Mucosa of rectum (tissue), 2 donors: ENCODE data around the gene STK24.

Source experiments
- H3K27ac ChIP-seq, 2 donors: one replicate each; pipeline ENCODE4 v1.7.0; 2013; ENCODE audit warnings: inconsistent platforms in 2 of 2, low read depth in 2 of 2, low read length in 2 of 2
- H3K27me3 ChIP-seq, 2 donors: one replicate each; pipeline ENCODE4 v1.7.0; 2013; ENCODE audit warnings: low read length in 2 of 2; ENCODE audit not compliant: control insufficient read depth in 2 of 2, insufficient read depth in 2 of 2
- H3K36me3 ChIP-seq, 2 donors: one replicate each; pipeline ENCODE4 v1.7.0; 2013; ENCODE audit warnings: low read length in 2 of 2; ENCODE audit not compliant: control insufficient read depth in 2 of 2, insufficient read depth in 2 of 2
- H3K4me1 ChIP-seq, 2 donors: one replicate each; pipeline ENCODE4 v1.7.0; 2013; ENCODE audit warnings: low read length in 2 of 2, mild to moderate bottlenecking in 1 of 2; ENCODE audit not compliant: control insufficient read depth in 2 of 2, insufficient read depth in 2 of 2
- H3K4me3 ChIP-seq, 2 donors: one replicate each; pipeline ENCODE4 v1.7.0; 2013; ENCODE audit warnings: low read length in 2 of 2
- H3K9ac ChIP-seq, 2 donors: one replicate each; pipeline ENCODE4 v1.7.0; 2013; ENCODE audit warnings: low read length in 2 of 2, low read depth in 1 of 2, mild to moderate bottlenecking in 1 of 2
- H3K9me3 ChIP-seq, 2 donors: one replicate each; pipeline ENCODE4 v1.7.0; 2013; ENCODE audit warnings: low read length in 2 of 2; ENCODE audit not compliant: control insufficient read depth in 2 of 2
- donor health status: healthy.
- donor health status: Normal muscosa, but diverticular disease.

STK24 gene

DNA sequence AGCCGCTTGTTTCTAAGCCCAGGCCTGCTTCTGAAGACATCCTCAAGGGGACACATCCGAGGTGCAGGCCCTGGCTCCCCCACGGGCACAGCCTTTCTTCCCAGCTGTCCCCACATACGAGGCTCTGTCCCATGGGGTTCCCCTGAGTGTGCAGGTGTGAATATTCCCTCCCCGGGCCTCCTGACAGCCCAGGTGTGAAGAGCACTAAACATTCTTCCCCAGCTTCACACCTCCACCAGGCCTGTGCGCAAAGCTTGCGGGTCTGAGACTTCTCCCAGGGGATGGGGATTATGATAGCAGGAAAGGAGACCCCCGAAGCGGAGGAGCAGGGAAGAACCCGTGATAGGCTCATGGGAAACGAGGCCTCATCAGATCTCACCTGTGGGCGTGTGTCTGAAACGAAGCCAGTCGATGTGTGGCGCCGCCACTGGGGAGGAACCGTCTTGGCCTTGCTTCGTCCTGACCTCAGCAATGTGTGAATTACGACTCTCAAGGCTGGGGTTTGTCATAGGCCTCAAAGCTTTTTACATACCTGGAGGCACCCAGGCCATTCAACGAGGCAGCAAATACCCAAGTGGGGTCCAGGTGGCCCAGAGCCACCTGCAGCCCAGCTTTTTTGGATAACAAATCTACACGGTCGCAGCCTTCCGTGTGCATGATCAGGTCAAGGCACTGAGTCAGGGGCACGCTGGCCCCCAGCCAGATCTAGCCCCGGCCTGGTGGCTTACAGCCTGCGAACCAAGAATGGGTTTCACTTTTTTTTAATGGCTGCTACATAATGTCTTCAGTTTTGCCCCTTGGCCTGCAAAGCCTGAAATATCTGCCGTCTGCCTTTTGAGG, 134.3 kb downstream of the STK24 start:
- no peaks in the 10 kb centered on the region for H3K27me3 ChIP-seq
- no peaks in the 10 kb centered on the region for H3K9me3 ChIP-seq
- no peak overlapping the region for H3K9ac ChIP-seq
- H3K4me3 ChIP-seq, result no peak overlapping the region
- H3K27ac ChIP-seq, result no peak overlapping the region
- H3K36me3 ChIP-seq, result peaks cover 0 to 17% of the 10 kb centered on the region in 2 donors
- peaks cover 4 to 6% of the 10 kb centered on the region in 2 donors for H3K4me1 ChIP-seq

DNA sequence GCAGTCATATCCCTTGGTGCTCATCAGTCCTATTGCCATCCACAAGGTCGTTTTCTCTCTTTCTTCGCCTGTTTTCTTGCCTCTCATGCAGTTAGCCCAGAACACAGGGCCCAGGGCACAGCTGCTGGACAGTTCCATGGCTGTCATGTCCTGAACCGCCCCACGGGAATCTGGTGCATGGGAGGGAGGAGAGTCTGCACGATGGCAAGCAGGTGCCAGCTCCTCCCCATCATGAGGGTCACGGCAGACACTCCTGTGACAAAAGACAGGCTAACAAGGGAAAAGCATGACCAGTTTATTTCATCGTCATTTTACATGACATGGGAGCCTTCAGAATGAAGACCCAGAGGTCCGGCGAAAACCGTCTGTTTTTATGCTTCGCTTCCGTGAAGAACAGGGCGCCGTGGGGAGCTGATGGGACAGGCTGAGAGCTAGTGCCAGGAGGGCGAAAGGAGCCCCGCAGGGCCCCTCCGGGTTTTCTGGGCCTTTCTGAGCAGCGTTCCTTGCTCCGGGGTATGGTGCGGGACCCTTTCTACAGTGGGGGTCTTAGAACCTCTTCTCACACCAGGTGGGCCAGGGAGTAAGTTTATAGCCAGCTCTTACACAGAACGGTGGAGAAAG, 135.7 kb downstream of the STK24 start:
- Histone ChIP-seq H3K27ac (no peak overlapping the region), H3K4me3 (no peak overlapping the region), H3K27me3 (no peaks in the 10 kb centered on the region), H3K4me1 (peaks cover 4 to 6% of the 10 kb centered on the region in 2 donors), H3K9ac (no peak overlapping the region), H3K36me3 (peaks cover 0 to 6% of the 10 kb centered on the region in 2 donors), H3K9me3 (no peaks in the 10 kb centered on the region)

DNA sequence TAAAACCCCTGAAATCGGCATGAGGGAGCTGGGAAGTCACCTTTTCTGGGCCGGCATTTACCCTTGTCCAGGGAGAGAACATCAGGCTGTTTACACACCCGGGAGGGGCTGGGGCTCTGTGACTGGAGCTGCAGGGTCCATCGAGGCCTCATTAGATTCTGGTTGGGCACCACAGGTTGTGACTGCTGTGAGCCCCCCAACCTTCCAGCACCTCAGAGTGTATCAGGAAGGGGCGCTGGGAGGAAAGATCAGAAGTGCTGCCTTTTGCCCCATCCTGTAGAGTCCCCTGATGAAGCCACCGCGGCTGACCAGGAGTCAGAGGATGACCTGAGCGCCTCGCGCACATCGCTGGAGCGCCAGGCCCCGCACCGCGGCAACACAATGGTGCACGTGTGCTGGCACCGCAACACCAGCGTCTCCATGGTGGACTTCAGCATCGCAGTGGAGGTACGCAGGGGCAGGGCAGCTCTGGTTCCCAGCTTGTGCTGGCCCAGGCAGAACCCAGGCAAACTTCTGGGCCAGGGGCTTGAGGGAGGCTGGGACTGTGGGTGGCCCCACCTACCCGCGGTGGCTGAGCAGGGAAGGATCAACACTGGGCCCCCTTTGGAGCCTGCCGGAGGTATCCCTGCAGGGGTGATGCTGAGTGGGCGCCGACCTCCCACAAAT, 136.4 kb downstream of the STK24 start:
- H3K9ac ChIP-seq, result no peak overlapping the region
- no peaks in the 10 kb centered on the region for H3K27me3 ChIP-seq
- no peak overlapping the region for H3K27ac ChIP-seq
- H3K4me1 ChIP-seq, result peaks cover 2 to 5% of the 10 kb centered on the region in 2 donors
- H3K9me3 ChIP-seq, result no peaks in the 10 kb centered on the region
- no peak overlapping the region for H3K4me3 ChIP-seq
- H3K36me3 ChIP-seq, result peaks cover 0 to 6% of the 10 kb centered on the region in 2 donors

DNA sequence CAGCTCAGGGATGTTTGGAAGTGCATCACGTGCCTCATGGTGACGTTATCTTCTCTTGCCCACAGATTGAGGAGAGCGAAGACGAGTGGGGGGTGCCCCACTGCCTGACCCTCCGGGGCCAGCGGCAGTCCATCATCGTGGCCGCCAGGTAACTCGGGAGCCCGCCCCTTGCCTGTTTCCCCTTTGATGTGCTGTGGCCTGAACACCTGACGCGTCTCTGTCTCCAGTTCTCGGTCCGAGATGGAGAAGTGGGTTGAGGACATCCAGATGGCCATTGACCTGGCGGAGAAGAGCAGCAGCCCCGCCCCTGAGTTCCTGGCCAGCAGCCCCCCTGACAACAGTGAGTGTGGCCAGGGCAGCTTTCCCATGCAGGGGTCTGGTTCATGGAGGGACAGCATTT, 137.0 kb downstream of the STK24 start:
- no peaks in the 10 kb centered on the region for H3K27me3 ChIP-seq
- no peak overlapping the region for H3K9ac ChIP-seq

DNA sequence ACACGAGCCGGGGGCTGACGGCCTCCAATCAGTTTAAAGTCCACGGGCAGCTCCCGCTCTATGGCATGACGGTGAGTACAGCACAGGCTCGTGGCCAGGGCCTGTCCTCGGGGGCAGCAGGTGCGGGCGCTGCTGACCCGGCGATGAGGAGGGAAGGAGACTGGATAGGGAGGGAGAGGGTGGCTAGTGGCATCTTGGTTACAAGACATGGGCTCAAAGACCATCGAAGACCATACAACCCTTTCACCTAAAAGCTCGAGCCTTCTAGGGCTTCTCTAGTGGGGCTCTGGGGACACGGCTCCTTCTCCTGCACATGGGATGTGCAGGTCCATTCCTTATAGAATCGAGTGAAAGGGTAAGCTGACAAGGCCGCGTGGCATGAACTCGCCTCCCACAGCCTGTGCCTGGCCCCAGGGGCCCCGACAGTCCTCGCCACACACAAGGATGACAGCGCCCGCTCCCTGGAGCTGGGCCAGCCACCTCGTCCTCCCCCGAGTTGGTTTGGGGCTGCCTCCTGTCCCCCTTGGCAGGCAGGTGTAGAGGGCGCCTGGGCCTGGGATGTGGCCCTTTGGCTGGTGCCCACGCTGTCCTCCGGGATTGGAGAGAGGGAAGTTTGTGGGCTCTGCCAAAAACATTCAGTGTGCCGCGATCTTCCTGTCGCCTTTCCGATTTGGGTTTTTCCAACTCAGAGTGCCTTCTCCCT, 137.6 kb downstream of the STK24 start:
- H3K4me1 ChIP-seq, result no peaks in the 10 kb centered on the region
- H3K27ac ChIP-seq, result no peak overlapping the region
- H3K9ac ChIP-seq, result no peak overlapping the region
- H3K4me3 ChIP-seq, result no peak overlapping the region
- peaks cover 0 to 6% of the 10 kb centered on the region in 2 donors for H3K36me3 ChIP-seq
- no peaks in the 10 kb centered on the region for H3K27me3 ChIP-seq
- no peaks in the 10 kb centered on the region for H3K9me3 ChIP-seq

More for the DNA sequence above, 137.0 kb downstream of the STK24 start:
- peaks cover 0 to 2% of the 10 kb centered on the region in 2 donors for H3K4me1 ChIP-seq
- peaks cover 0 to 6% of the 10 kb centered on the region in 2 donors for H3K36me3 ChIP-seq
- no peaks in the 10 kb centered on the region for H3K9me3 ChIP-seq
- no peak overlapping the region for H3K4me3 ChIP-seq
- no peak overlapping the region for H3K27ac ChIP-seq

DNA sequence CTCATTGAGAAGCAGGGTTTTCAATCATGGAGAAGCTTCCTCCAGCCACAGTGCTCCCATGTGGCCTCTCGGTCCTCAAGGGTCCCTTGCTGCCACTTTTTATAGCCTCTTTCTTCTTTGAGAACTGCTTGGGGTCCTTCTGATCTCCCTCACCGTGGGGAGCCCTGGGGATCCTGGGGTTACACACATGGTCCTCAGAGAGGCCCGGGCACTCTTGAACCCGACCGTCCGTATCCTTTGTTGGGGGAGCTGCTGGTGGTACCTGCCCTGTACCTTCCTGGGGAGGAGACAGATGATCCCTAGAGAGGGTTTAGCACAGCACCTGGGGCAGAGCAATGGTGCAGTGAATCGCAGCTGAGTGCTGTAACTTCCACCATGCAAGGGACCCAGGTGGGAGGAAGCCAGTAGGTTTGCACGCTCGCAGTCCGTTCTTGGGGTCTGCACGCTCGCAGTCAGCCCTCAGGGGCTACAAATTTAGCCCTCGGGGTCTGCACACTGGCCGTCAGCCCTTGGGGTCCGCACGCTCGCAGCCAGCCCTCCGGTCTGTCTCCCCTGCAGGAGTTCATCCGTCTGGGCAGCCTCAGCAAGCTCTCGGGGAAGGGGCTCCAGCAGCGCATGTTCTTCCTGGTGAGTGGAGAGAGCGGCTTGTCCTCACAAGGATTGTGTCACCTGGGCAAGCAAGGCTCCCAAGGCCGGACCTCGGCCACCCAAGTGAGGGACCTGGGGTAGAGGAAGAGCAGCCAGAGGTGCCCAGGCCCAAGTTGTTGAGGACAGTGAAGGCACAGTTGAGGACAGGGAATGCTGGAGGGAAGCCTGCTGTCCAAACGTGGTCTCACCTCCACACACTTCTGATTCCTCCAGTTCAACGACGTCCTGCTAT, 138.4 kb downstream of the STK24 start:
- H3K36me3 ChIP-seq, result peaks cover 0 to 6% of the 10 kb centered on the region in 2 donors
- H3K27me3 ChIP-seq, result no peaks in the 10 kb centered on the region
- H3K27ac ChIP-seq, result no peak overlapping the region
- no peak overlapping the region for H3K9ac ChIP-seq
- H3K4me3 ChIP-seq, result no peak overlapping the region
- no peaks in the 10 kb centered on the region for H3K4me1 ChIP-seq
- H3K9me3 ChIP-seq, result no peaks in the 10 kb centered on the region

DNA sequence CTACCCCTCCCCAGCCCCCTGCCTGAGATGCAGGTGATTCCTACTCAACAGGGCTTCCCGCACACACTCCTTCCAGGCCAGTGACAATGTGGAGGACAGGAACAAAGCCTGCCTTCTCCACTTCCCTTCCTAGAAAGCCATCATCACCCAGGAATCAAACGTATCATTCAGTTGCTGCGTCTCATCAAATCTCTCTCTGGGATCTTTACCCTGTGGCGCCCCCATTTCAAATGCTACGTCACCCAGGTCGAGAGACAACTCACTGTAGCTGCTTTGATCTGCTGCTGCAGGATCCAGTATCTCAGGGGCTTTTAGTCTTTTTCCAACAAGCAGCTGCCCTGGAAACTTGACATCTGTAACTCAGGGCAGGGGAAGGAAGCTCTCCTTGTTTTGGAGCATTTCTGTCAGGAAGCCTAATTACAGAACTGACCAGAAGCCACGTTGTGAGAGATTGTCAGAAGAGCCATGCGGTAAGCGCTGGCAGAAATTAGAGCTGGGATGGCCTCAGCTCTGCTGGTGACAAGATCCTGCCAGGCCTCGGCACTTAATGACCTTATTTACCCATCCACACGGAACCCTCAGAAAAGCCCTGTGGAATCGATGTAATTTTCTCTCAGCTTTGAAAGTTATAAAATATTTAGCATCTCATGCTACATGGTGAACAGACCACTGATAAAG, 140.5 kb downstream of the STK24 start:
- H3K4me3 ChIP-seq, result no peak overlapping the region

DNA sequence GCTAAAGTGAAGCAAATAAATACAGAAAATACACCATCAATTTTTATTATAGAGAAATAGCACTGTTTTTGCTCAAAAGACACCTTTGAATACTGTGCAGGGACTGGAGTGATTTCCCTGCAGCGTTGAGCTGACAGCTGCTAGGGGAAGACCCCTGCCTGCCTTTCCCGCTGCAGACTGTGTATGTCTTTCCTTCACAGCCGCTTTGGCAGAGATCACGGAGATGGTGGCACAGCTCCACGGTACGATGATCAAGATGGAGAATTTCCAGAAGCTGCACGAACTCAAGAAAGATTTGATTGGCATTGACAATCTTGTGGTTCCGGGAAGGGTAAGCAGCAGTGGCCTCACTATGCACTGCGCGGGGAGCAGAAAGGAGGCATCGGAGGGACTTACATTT, 141.5 kb downstream of the STK24 start:
- Histone ChIP-seq H3K27me3 (no peaks in the 10 kb centered on the region), H3K9ac (no peak overlapping the region), H3K4me3 (no peak overlapping the region), H3K36me3 (peaks cover 0 to 3% of the 10 kb centered on the region in 2 donors), H3K27ac (no peak overlapping the region), H3K9me3 (no peaks in the 10 kb centered on the region), H3K4me1 (peaks cover 0 to 3% of the 10 kb centered on the region in 2 donors)

More for the DNA sequence above, 140.5 kb downstream of the STK24 start:
- peaks cover 0 to 6% of the 10 kb centered on the region in 2 donors for H3K36me3 ChIP-seq
- no peak overlapping the region for H3K9ac ChIP-seq
- H3K27ac ChIP-seq, result no peak overlapping the region
- no peaks in the 10 kb centered on the region for H3K4me1 ChIP-seq
- no peaks in the 10 kb centered on the region for H3K9me3 ChIP-seq
- H3K27me3 ChIP-seq, result no peaks in the 10 kb centered on the region

DNA sequence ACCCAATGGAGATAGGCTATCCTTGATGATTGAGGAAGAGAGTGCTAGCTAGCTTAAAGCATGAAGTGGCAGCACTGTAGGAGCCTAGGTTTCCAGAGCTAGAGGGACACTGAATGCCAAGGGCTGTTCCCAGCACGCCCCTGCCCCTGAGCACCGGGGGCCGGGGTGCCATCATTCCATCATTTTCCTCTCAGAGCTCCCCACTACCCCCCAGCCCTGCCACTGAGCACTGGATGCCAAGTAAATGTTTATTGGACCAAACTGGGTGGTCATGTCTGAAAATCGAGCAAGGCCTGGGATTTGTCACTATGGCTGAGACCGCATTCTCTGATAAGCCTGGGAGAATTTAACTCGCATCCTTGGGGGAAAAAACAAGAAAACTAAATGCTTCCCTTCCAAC, 142.8 kb downstream of the STK24 start:
- peaks cover 0 to 3% of the 10 kb centered on the region in 2 donors for H3K4me1 ChIP-seq
- H3K36me3 ChIP-seq, result no peaks in the 10 kb centered on the region
- H3K9me3 ChIP-seq, result no peaks in the 10 kb centered on the region
- H3K9ac ChIP-seq, result no peak overlapping the region
- H3K27ac ChIP-seq, result no peak overlapping the region
- no peaks in the 10 kb centered on the region for H3K27me3 ChIP-seq
- H3K4me3 ChIP-seq, result no peak overlapping the region
